Neutrophil (primary cell): Measurements from ENCODE around the gene FAM185A.
"Not testable (repeated sequence)": the region's sequence is repeated elsewhere in the genome, so short reads cannot be mapped to it uniquely, and the experiment has no call there.

Source experiments
- H3K27ac ChIP-seq: fragments of 200-600 bp; sonication (generic); 2 replicates; pipeline ENCODE4 v1.5.1; 2016; ENCODE audit warnings: mild to moderate bottlenecking, moderate library complexity
- H3K27me3 ChIP-seq: fragments of 200-600 bp; sonication (generic); 2 replicates; pipeline ENCODE4 v1.6.0; 2016; ENCODE audit warnings: mild to moderate bottlenecking
- H3K36me3 ChIP-seq: fragments of 200-600 bp; sonication (generic); 2 replicates; pipeline ENCODE4 v1.5.1; 2017
- H3K4me1 ChIP-seq, 2 experiments: fragments of 200-600 bp in 1 of 2; sonication (generic) in 1 of 2; 1 replicate in 1 of 2; 2 replicates in 1 of 2; pipeline versions ENCODE4 v1.5.1 to v1.6.1; 2013 to 2016; ENCODE audit warnings: low read depth in 1 of 2, low read length in 1 of 2, mild to moderate bottlenecking in 1 of 2, moderate library complexity in 1 of 2; ENCODE audit not compliant: control insufficient read depth in 1 of 2, insufficient read depth in 1 of 2
- H3K4me3 ChIP-seq, 2 experiments: fragments of 200-600 bp in 1 of 2; sonication (generic) in 1 of 2; 1 replicate in 1 of 2; 2 replicates in 1 of 2; pipeline ENCODE4 v1.5.1; 2013 to 2016; ENCODE audit warnings: low read depth in 1 of 2, low read length in 1 of 2, mild to moderate bottlenecking in 1 of 2, moderate library complexity in 1 of 2
- H3K9me3 ChIP-seq: fragments of 200-600 bp; sonication (generic); 2 replicates; pipeline ENCODE4 v1.5.1; 2016

FAM185A gene

DNA sequence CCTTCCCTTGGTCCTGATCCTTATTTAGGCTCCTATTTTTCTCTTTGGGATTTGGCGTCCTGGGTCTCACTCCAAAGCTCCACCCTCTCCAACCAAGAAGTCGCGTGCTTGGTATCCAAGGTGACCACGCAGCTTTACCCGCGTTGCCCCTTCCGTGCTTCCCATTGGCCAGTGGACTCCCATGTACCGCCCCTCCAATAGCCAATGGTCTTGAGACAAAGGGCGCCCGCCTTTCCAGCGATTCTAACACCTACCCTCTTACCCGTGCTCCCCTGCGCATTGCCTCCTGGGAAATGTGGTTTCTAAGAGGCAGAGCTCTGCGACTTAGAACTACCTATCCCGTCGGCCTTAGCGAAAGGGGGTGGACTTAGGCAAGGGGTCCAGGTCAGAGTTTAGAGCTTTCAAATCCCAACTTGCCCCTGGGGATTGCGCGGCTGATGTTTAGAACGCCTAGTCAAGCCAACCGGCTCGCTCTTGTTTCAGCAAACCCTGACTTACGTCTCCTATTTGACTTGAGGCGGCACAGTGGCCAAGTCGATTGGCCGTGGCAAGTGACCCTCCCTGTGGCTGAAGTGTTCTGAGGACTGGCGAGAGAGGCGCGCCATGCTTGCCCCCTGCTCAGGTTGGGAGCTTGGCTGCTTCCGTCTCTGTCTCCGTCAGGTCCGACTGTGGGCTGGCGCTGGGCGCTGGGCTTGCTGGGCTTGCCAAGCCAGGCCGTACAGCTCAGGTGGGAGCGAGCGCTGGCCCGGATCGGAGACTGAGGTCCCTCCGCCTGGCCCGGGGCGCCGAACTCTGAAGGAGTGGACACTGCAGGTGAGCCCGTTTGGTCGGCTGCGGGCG is at the start of gene FAM185A:
Gene FAM185A, plus strand, starts transcription at position 395 of the 840 bp plus-strand sequence. Its CDS starts 209 bp downstream, at position 604.
- H3K27me3 ChIP-seq, H3K9me3 ChIP-seq, H3K4me1 ChIP-seq, H3K36me3 ChIP-seq: not testable (repeated sequence)
- Histone ChIP-seq H3K4me3 (peak within 1 kb of the TSS; percentile 68 to 70), H3K27ac (peak within 1 kb of the TSS; percentile 56)

DNA sequence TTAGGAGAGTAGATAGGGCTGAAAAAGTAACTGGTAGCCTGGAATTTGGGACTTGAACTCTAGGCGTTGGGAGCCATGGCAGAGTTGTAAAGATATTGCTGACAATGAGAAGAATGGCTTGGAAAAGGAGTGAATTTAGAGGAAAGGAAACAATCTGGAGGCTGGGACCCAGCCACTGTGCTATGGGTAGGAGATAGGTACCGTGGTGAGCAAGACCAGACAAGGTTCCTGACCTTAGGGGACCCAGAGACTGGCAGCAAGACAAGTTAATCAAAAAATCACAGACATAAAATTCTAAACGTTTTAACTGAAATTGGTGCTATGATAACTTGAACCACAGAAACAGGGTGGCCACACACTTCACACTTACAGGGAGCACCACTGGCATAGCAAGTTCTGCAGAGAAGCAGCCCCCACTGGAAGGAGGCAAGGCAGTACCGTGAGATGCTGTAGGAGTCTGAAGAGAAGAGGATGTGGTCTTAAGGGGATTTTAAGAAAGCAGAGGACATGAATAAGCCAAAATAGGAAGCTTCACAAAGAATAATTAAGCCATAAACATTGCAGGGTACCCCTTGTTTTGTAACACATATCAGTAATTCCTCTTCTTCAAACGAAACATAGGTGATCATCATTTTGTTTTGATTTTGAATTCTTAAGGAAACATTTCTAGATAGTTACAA is 35.6 kb upstream of the FAM185A start:
- H3K9me3 ChIP-seq, H3K27me3 ChIP-seq, H3K27ac ChIP-seq, H3K4me1 ChIP-seq, H3K36me3 ChIP-seq: not testable (repeated sequence)
- H3K4me3 ChIP-seq: peak overlapping the region in 1 of 2 experiments; percentile 34

GRCh38 chr7:102713691-102714080 is 35.1 kb upstream of the FAM185A start:
- H3K4me3 ChIP-seq, H3K4me1 ChIP-seq, H3K27me3 ChIP-seq, H3K9me3 ChIP-seq, H3K36me3 ChIP-seq, H3K27ac ChIP-seq: not testable (repeated sequence)

- H3K4me3 ChIP-seq, H3K27ac ChIP-seq: not testable (repeated sequence)
Measured at GRCh38 chr7:102714774-102715522, 33.9 kb upstream of the FAM185A start.

DNA sequence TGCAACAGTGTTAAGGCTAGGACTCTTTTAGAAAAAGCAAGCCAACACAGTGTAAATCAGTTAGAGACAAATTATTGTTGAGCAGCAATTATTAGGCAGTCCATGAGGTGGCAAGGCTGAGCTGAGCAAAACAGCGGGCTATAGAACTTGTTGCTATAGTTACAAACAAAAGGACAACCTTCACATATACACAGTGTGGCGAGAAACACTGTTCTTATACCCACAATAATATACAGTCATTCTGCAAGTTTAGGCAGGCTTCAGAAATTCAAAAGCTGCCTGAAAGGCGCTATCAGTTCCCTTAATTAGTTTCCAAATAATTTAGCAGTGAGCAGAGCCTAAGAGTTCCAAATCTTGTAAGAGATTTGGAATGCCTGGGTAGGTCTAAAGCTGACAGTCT is 33.1 kb upstream of the FAM185A start:
- not testable (repeated sequence) for H3K4me1 ChIP-seq, H3K27me3 ChIP-seq, H3K4me3 ChIP-seq, H3K9me3 ChIP-seq, H3K36me3 ChIP-seq, H3K27ac ChIP-seq

More at GRCh38 chr7:102714774-102715522, 33.9 kb upstream of the FAM185A start:
- not testable (repeated sequence) for H3K27me3 ChIP-seq, H3K36me3 ChIP-seq, H3K4me1 ChIP-seq, H3K9me3 ChIP-seq

GRCh38 chr7:102718491-102718890 is 30.3 kb upstream of the FAM185A start:
- H3K27me3 ChIP-seq: not testable (repeated sequence)

DNA sequence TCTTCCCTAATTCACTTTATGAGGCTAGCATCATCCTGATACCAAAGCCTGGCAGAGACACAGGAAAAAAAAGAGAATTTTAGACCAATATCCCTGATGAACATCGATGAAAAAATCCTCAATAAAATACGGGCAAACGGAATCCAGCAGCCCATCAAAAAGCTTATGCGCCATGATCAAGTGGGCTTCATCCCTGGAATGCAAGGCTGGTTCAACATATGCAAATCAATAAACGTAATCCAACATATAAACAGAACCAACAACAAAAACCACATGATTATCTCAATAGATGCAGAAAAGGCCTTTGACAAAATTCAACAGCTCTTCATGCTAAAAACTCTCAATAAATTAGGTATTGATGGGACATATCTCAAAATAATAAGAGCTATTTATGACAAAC is 22.6 kb upstream of the FAM185A start:
- not testable (repeated sequence) for H3K27me3 ChIP-seq, H3K4me1 ChIP-seq, H3K36me3 ChIP-seq, H3K4me3 ChIP-seq, H3K9me3 ChIP-seq, H3K27ac ChIP-seq

More at GRCh38 chr7:102718491-102718890, 30.3 kb upstream of the FAM185A start:
- H3K4me3 ChIP-seq, H3K4me1 ChIP-seq, H3K9me3 ChIP-seq, H3K36me3 ChIP-seq, H3K27ac ChIP-seq: not testable (repeated sequence)

GRCh38 chr7:102729670-102730069 is 19.1 kb upstream of the FAM185A start:
- not testable (repeated sequence) for H3K4me1 ChIP-seq, H3K36me3 ChIP-seq, H3K4me3 ChIP-seq, H3K27ac ChIP-seq, H3K9me3 ChIP-seq, H3K27me3 ChIP-seq

DNA sequence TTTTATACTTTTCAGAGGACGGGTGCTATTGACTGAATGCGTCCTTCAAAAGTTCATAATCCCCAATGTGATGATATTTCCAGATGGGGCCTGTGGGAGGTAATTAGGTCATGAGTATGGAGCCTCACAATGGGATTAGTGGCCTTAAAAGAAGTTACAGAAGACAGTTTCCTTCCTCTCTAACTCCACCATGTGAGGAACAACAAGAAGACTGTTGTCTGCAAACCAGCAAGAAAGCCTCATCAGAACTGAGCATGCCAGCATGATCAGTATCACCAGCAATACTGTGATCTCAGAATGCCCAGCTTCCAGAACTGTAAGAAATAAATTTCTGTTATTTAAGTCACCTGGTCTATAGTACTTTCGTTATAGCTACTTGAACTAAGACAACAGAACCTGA is 18.4 kb upstream of the FAM185A start:
- not testable (repeated sequence) for H3K4me3 ChIP-seq, H3K27ac ChIP-seq, H3K4me1 ChIP-seq, H3K9me3 ChIP-seq, H3K36me3 ChIP-seq, H3K27me3 ChIP-seq

GRCh38 chr7:102742002-102742771 is 6.6 kb upstream of the FAM185A start:
- not testable (repeated sequence) for H3K36me3 ChIP-seq, H3K4me3 ChIP-seq, H3K27me3 ChIP-seq, H3K4me1 ChIP-seq, H3K9me3 ChIP-seq, H3K27ac ChIP-seq

DNA sequence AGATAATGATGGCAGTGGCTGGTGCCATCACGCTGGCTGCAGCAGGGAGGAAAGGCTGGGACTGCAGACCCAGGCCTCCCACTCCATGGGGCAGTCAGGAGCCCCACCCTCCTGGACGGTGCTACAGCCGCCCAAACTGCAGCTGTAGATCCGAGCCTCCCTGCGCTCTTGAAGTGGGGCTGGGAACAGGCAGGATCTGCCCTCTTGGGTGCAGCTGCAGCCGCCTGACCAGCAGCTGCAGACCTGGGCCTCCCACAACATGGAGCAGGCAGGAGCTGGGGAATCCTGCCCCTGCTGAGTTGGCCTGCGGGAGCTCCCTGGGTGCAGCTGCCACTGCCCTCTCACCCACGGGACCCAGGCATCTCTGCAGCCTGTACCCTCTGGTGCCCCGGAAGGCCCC is 4.9 kb upstream of the FAM185A start:
- H3K27me3 ChIP-seq, H3K4me3 ChIP-seq, H3K36me3 ChIP-seq, H3K4me1 ChIP-seq, H3K27ac ChIP-seq, H3K9me3 ChIP-seq: not testable (repeated sequence)

GRCh38 chr7:102745494-102746288 is 3.1 kb upstream of the FAM185A start:
- not testable (repeated sequence) for H3K4me3 ChIP-seq, H3K27me3 ChIP-seq, H3K4me1 ChIP-seq, H3K9me3 ChIP-seq, H3K36me3 ChIP-seq, H3K27ac ChIP-seq
